NK-92 (cell line): ENCODE results near the gene UNKL.

Experiments used
- DNase-seq: peaks from one replicate; lab custom pipeline; 2025; ENCODE audit not compliant: unreplicated experiment; lab: John Stamatoyannopoulos, UW

The UNKL gene

DNA sequence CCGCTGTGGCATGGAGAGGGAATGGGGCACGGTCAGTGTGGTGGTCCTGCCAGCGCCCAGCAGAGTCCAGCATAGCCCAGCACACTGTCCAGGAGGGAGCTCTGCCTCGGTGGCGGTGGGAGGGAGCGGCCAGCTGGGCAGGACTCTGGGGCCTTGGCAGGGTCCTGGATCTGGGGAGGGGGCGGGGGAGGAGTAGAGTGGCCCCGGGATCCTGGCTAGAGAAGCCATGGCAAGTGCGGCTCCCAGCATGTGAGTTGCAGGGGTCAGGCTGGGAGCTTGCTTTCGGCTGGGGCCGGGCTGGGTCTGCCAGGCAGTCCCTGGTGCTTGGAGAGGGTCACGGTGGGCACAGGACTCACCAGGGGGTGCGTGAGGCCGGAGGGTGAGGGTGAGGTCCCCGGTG, 58.9 kb downstream of the UNKL start:
- no peak for DNase-seq

DNA sequence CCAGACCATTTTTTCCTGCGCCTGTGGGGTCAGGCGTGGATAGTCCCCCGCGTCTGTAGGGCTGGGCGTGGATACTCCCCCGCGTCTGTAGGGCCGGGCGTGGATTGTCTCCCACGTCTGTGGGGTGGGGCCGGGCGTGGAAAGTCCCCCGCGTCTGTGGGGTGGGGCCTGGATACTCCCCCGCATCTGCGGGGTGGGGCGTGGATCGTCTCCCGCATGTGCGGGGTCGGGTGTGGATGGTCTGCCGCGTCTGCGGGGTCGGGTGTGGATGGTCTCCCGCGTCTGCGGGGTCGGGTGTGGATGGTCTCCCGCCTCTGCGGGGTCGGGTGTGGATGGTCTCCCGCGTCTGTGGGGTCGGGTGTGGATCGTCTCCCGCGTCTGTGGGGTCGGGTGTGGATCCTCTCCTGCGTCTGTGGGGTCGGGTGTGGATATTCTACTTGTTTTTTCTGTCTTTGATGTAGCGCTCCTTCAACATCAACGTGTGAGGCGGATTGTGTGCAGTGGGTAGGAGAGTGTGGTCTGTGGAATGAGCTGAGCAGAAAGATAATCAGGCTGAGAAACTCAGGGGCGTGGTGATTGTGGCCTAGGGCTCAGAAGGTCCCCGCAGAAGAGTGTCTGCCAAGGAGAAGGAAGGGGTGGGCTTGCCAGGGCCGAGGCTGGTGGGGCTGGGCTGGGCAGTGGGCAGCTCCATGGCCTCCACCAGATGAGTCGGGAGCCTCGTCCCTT, 59.5 kb downstream of the UNKL start:
- DNase-seq: no peak

- DNase-seq: no peak
Measured at GRCh38 chr16:1351582-1352362, 62.7 kb downstream of the UNKL start, which contains the start of the genes GNPTG and TSR3. Gene GNPTG, plus strand, starts transcription at chr16:1351931. Its CDS starts 35 bp downstream, at chr16:1351966. Gene TSR3, minus strand, starts transcription at chr16:1351878. Its CDS starts 74 bp downstream, at chr16:1351804.

DNA sequence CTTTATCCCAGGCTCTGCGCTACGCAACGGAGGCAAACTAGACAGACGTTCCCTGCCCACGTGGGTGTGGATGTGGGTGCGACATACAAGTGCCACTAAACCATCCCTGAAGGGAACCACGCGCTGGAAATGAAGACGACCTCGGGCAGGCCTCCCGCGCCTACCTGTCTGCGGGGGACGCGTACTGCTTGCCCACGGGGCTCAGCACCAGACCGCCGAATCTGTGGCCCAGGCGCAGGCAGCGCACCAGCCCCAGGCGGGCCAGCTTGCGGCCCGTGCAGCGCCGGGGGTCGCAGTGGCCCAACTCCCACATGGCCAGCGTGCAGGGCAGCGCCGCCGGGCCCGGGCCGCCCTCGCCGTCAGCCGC, 63.3 kb downstream of the UNKL start:
- no peak for DNase-seq

DNA sequence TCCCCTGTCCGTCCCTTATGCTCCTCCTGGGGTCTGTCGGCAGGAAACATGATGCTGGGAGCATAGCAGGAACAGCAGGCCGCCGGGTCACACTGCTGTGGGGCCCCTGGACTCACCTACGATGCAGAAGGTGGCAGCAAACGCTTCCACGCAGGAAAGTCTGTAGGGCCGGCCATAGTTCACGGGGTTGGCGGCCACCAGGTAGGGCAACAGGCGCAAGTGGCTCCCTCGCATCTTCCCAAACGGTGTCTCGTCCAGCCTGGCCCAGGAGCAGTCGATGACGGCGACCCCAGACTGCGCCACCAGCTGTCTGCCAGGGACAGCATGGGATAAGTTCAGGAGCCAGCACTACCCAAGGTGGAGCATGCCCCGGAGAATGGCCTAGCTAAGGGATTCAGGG, 63.8 kb downstream of the UNKL start:
- DNase-seq: no peak

GRCh38 chr16:1349951-1350350, 64.6 kb downstream of the UNKL start:
- DNase-seq: no peak

- DNase-seq: no peak
Measured at GRCh38 chr16:1349351-1349750, 65.2 kb downstream of the UNKL start.

GRCh38 chr16:1348926-1349325, 65.6 kb downstream of the UNKL start:
- no peak for DNase-seq

- no peak for DNase-seq
Measured at GRCh38 chr16:1348441-1348840, 66.1 kb downstream of the UNKL start.

- DNase-seq: no peak
Measured at GRCh38 chr16:1347962-1348361, 66.5 kb downstream of the UNKL start.

GRCh38 chr16:1347286-1347855, 67.1 kb downstream of the UNKL start:
- no peak for DNase-seq

- DNase-seq: no peak
Measured at GRCh38 chr16:1346422-1347285, 67.8 kb downstream of the UNKL start.

GRCh38 chr16:1345651-1346421, 68.7 kb downstream of the UNKL start:
- DNase-seq: no peak

DNA sequence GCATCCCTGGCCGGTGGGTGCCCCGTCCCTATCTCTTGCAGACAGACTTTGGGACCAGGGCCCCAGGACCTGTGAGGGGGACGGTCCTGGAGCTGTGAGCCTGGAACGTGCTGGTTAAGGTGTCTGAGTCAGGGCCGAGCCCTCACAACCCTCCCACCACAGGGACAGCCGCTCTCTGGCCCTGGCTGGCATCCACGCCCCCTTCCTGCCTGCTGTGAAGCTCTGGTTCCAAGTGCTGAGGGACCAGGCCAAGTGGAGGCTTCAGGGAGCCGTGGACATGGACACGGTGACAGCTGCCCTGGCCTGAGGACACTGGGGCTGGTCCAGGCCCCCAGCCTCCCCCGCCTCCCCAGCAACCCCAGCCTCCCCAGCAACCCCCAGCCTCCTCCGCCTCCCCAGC, 69.4 kb downstream of the UNKL start:
- DNase-seq: no peak

GRCh38 chr16:1344499-1344898, 70.0 kb downstream of the UNKL start:
- DNase-seq: no peak

- DNase-seq: no peak
Measured at GRCh38 chr16:1343428-1344242, 70.9 kb downstream of the UNKL start.

DNA sequence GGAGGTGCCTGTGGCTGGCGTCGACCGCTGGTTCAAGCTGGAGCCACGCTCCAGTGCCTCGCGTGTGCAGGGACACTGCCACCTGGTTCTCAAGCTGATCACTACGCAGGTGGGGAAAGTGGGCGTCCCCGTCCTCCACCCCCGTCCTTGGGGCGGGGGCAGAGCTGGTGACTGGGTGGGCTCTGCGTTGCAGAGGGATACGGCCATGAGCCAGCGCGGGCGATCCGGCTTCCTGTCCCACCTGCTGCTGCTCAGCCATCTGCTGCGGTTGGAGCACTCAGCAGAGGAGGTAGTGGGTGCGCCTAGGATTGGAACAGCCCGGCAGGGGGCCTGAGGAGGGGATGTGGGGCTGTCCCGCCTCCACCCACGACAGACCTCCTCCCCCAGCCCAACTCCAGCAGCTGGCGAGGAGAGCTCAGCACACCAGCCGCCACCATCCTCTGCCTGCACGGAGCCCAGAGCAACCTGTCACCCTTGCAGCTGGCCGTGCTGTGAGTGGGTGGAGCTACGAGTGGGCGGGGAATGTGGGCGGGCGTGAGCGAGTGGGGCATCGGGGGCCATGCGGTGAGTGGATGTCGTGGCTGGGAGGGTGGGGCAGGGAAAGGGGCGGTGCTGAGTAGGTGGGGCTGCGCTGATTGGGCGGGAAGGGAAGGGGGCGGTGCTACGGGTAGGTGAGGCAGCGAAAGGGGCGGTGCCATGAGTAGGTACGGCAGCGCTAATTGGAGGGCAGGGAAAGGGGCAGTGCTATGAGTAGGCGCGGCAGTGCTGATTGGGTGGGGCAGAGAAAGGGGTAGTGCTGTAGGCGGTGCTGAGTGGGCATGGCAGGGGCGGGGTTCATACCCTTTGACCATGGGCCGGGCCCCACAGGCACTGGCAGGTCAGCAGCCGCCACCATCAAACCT, 71.7 kb downstream of the UNKL start:
- peak; percentile 85 for DNase-seq
